ENCODE measurements around the gene MEGF11. TPM values are rescaled to one million over a fixed set of nuclear protein-coding genes. Genes with fewer than 3 reads are reported as not detected.
A peak's percentile ranks its signal among the peaks of the same experiment; 100 is the strongest.

The MEGF11 gene
- total RNA-seq, 3 donors from 2014 or later: not detected

GRCh38 chr15:66261056-66261455 is 7.5 kb upstream of the MEGF11 start:
- Histone ChIP-seq H3K36me3 (no peaks in the 10 kb centered on the region), H3K27me3 (peaks cover 0 to 2% of the 10 kb centered on the region in 2 donors), H3K4me1 (no peaks in the 10 kb centered on the region), H3K27ac (no peak overlapping the region), H3K4me3 (no peak overlapping the region), H3K9me3 (no peaks in the 10 kb centered on the region)
- intact Hi-C loops (cut with DNase I; ENCODE audit: low total_unique reads): no loop called here
- no peak for DNase-seq (ENCODE audit: low spot score in 2 of 2)
- TF ChIP-seq CTCF (IDR thresholded peaks at IDR 0.05): no peak

- Histone ChIP-seq H3K27me3 (peaks cover 5 to 40% of the 10 kb centered on the region in 2 donors), H3K4me3 (no peak overlapping the region), H3K4me1 (peaks cover 4 to 9% of the 10 kb centered on the region in 2 donors), H3K9me3 (no peaks in the 10 kb centered on the region), H3K36me3 (no peaks in the 10 kb centered on the region), H3K27ac (no peak overlapping the region)
- no peak for DNase-seq (ENCODE audit: low spot score in 2 of 2)
- intact Hi-C loops (cut with DNase I; ENCODE audit: low total_unique reads): no loop called here
- no peak for TF ChIP-seq CTCF (IDR thresholded peaks at IDR 0.05)
- no peak for TF ChIP-seq POLR2A (IDR thresholded peaks at IDR 0.05)
- no peak for TF ChIP-seq POLR2AphosphoS5 (IDR thresholded peaks at IDR 0.05)
These were observed 3.1 kb upstream of the MEGF11 start for GRCh38 chr15:66256692-66257091.

GRCh38 chr15:66254951-66255676 is 1.6 kb upstream of the MEGF11 start:
- Histone ChIP-seq H3K27ac (no peak overlapping the region), H3K4me3 (no peak overlapping the region), H3K27me3 (peaks cover 5 to 45% of the 10 kb centered on the region in 2 donors), H3K4me1 (peaks cover 4 to 9% of the 10 kb centered on the region in 2 donors), H3K9me3 (no peaks in the 10 kb centered on the region), H3K36me3 (no peaks in the 10 kb centered on the region)
- TF ChIP-seq POLR2A (IDR thresholded peaks at IDR 0.05) (no peak), CTCF (IDR thresholded peaks at IDR 0.05) (no peak), POLR2AphosphoS5 (IDR thresholded peaks at IDR 0.05) (no peak)
- intact Hi-C loops (cut with DNase I; ENCODE audit: low total_unique reads): no loop called here
- no peak for DNase-seq (ENCODE audit: low spot score in 2 of 2)

GRCh38 chr15:66254089-66254950 is 770 bp upstream of the MEGF11 start:
- no peaks in the 10 kb centered on the region for H3K9me3 ChIP-seq
- H3K36me3 ChIP-seq: no peaks in the 10 kb centered on the region
- H3K4me3 ChIP-seq: peak overlapping the region; percentile 45 to 80 (median 54)
- DNase-seq (ENCODE audit: low spot score in 2 of 2): no peak
- intact Hi-C loops (cut with DNase I; ENCODE audit: low total_unique reads): no loop called here
- H3K27me3 ChIP-seq: peaks cover 5 to 45% of the 10 kb centered on the region in 2 donors
- peaks cover 4 to 9% of the 10 kb centered on the region in 2 donors for H3K4me1 ChIP-seq
- TF ChIP-seq CTCF (IDR thresholded peaks at IDR 0.05) (no peak), POLR2A (IDR thresholded peaks at IDR 0.05) (no peak), POLR2AphosphoS5 (IDR thresholded peaks at IDR 0.05) (no peak)
- H3K27ac ChIP-seq: no peak overlapping the region

Measured in breast epithelium (tissue), 4 donors.